Measurements from ENCODE around the gene SDK2.
A peak's percentile ranks its signal among the peaks of the same experiment; 100 is the strongest.

The SDK2 gene

GRCh38 chr17:73584049-73584448 lies 60.2 kb downstream of the SDK2 start:
- DNase-seq, result no peak

- no peak for DNase-seq
Measured at GRCh38 chr17:73582821-73583220, 61.4 kb downstream of the SDK2 start.

- DNase-seq, result no peak
Measured at GRCh38 chr17:73582359-73582758, 61.9 kb downstream of the SDK2 start.

- no peak for DNase-seq
Measured at GRCh38 chr17:73581379-73581778, 62.9 kb downstream of the SDK2 start.

GRCh38 chr17:73580073-73580710 lies 64.1 kb downstream of the SDK2 start:
- DNase-seq, result no peak

GRCh38 chr17:73576556-73577098 lies 67.6 kb downstream of the SDK2 start:
- DNase-seq, result no peak

GRCh38 chr17:73575470-73576221 lies 68.6 kb downstream of the SDK2 start:
- DNase-seq, result no peak

- DNase-seq, result no peak
Measured at GRCh38 chr17:73571511-73572130, 72.6 kb downstream of the SDK2 start.

- DNase-seq, result no peak
Measured at GRCh38 chr17:73569762-73570319, 74.4 kb downstream of the SDK2 start.

- no peak for DNase-seq
Measured at GRCh38 chr17:73568934-73569333, 75.3 kb downstream of the SDK2 start.

- DNase-seq, result peak; percentile 70
Measured at GRCh38 chr17:73566905-73567782, 77.1 kb downstream of the SDK2 start.

GRCh38 chr17:73564843-73565242 lies 79.4 kb downstream of the SDK2 start:
- DNase-seq, result no peak

GRCh38 chr17:73562896-73563295 lies 81.3 kb downstream of the SDK2 start:
- no peak for DNase-seq

GRCh38 chr17:73561111-73561510 lies 83.1 kb downstream of the SDK2 start:
- DNase-seq, result no peak

GRCh38 chr17:73560661-73561060 lies 83.6 kb downstream of the SDK2 start:
- no peak for DNase-seq

- no peak for DNase-seq
Measured at GRCh38 chr17:73559532-73559931, 84.7 kb downstream of the SDK2 start.

GRCh38 chr17:73555199-73555960 lies 88.9 kb downstream of the SDK2 start:
- DNase-seq, result no peak

- DNase-seq, result no peak
Measured at GRCh38 chr17:73554498-73554897, 89.7 kb downstream of the SDK2 start.

GRCh38 chr17:73553311-73553710 lies 90.9 kb downstream of the SDK2 start:
- DNase-seq, result no peak

GRCh38 chr17:73552300-73553048 lies 91.8 kb downstream of the SDK2 start:
- no peak for DNase-seq

- peak; percentile 7 for DNase-seq
Measured at GRCh38 chr17:73551759-73552158, 92.5 kb downstream of the SDK2 start.

All from activated CD4-positive, alpha-beta T cell treated with anti-CD3 and anti-CD28 coated beads, Interleukin-2, amount 50 U/mL, for 16 hours (primary cell).